ENCODE measurements around the gene SND1.

SND1 gene

GRCh38 chr7:128004623-128005022, 352.6 kb downstream of the SND1 start:
- intact Hi-C loops (cut with DNase I) = no loop called here
- DNase-seq = no peak

DNA sequence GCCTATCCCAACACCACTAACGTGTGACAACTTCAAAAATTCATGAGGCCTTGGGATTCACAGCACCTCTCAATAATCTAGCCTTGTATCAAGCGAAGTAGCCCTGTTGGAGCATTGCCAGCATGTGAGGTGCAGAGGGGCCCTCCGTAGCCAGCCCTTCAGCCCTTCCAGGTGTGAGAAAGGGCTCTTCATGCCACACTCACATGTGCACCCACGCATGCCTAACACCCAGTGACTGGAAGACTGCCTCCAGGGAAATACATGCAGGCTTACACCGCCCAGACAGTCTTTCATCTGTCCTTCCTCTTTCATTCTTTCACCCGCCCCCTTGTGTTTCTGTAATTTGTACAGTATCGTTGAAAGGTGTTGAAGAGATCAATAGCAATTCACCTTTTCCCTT, 353.1 kb downstream of the SND1 start:
- DNase-seq = no peak
- intact Hi-C loops (cut with DNase I) = no loop called here

- intact Hi-C loops (cut with DNase I) = no loop called here
- no peak for DNase-seq
Observed at GRCh38 chr7:128005759-128006159, 353.8 kb downstream of the SND1 start.

DNA sequence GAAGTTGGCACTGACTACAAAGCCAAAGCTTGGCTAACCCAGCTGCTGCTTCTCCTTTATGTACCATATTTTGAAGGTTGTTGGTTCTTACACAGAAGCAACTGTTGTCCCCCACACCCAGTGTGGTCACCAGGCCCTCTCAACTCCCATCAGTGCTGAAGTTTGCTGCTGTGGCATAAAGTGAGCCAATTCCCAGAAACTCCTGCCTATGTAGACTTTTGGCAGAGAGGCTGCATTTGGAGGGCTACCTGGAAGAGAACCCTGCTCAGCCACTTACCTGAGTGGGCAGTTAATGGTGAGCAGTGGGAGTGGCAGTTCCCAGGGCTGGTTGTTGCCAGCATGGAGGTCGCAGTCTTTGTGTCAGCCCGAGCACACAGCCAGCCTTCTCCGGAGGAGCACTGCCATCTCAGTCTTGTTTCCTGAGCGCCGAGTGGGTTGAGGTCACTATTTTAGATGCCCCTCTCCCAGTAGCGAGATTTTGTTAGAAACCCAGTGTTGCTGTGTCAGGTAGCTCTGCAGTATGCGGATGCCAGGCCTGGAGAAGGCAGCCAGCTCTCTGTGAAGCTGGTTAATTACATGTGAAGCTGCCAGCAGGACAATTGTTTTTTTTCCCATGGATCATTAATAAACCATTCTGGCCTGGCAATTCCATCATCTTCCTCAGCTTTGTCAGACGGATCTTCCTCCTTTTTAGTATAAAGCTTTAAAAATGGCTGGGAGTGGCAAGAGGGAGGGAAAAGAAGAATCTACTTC, 354.7 kb downstream of the SND1 start:
- no peak for DNase-seq
- intact Hi-C loops (cut with DNase I) = no loop called here

- intact Hi-C loops (cut with DNase I) = no loop called here
- no peak for DNase-seq
Observed at GRCh38 chr7:128007303-128007680, 355.3 kb downstream of the SND1 start.

- intact Hi-C loops (cut with DNase I) = no loop called here
- DNase-seq = peak in 1 of 42 donors; percentile 49
Observed at GRCh38 chr7:128008141-128008540, 356.1 kb downstream of the SND1 start.

GRCh38 chr7:128008744-128009143, 356.8 kb downstream of the SND1 start:
- no peak for DNase-seq
- intact Hi-C loops (cut with DNase I) = no loop called here

- intact Hi-C loops (cut with DNase I) = no loop called here
Observed at GRCh38 chr7:128010391-128011127, 358.6 kb downstream of the SND1 start.

DNA sequence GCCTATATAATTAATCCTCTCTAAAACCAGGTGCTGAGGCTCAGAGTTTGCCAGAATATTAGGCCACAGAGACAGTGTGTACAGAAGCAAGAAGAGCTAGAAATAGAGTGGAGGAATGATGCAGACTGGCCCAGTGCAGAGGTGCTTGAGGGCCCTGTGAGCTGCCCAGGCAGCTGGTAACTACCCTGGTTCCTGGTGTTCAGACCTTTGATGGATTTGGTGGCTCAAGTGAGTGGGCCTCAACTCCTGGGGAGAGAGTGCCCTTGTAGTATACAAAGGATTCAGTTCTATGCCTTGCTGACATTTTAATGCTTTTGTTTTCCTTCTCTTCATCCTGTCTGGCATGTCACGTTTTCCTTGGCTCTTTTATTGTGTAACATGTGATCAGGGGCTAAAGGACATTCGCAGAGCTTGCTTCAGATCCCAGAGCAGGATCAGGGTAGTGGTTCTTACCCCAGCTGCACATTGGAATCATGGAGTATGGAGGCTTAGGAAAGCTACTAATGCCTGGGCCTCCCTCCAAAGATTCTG, 359.2 kb downstream of the SND1 start:
- no peak for DNase-seq
- intact Hi-C loops (cut with DNase I) = no loop called here

More at GRCh38 chr7:128010391-128011127, 358.6 kb downstream of the SND1 start:
- DNase-seq = peak in 2 of 42 donors; percentile 43 to 53

DNA sequence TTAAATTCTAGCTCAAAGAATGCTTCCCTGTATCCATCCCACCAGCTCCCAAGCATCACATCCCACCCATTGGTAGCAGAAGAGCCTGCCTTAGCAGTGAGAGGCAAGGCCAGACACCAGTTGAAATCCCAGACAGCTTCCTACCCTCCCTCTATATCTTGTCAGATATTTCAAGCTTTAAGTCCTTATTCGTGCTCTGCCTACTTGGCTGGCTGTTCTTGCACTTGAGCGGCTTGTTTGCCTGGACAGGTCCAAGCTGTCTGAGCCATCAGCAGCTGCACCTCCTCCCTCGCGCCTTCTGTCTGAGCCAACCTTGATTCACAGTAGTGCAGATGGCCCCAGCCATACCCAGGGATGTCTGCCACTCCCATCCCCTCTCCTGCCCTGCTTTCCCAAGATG, 362.8 kb downstream of the SND1 start:
- intact Hi-C loops (cut with DNase I) = no loop called here

DNA sequence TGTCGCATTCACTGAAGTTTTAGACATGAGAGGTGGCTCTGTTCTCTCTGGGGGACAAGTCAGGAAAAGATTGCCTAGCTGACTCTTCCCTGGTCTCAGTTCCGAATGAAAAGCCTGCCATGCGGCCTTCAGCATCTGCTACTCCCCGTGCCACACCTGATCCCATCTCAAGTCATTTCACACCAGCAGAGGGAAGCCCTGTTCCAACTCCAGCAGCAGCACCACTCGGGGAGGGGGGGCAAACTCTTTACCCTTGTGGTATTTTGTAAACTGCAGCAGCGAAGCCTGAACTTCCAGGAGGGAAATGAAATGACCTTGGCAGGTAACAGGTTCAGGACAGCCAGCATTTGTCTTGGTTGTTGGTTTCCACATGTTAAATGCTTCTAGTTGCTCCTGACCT, 365.5 kb downstream of the SND1 start:
- intact Hi-C loops (cut with DNase I) = no loop called here
- DNase-seq = peak in 4 of 42 donors; percentile 42 to 70 (median 58)

More for the DNA sequence above, 362.8 kb downstream of the SND1 start:
- peak in 1 of 42 donors; percentile 44 for DNase-seq

DNA sequence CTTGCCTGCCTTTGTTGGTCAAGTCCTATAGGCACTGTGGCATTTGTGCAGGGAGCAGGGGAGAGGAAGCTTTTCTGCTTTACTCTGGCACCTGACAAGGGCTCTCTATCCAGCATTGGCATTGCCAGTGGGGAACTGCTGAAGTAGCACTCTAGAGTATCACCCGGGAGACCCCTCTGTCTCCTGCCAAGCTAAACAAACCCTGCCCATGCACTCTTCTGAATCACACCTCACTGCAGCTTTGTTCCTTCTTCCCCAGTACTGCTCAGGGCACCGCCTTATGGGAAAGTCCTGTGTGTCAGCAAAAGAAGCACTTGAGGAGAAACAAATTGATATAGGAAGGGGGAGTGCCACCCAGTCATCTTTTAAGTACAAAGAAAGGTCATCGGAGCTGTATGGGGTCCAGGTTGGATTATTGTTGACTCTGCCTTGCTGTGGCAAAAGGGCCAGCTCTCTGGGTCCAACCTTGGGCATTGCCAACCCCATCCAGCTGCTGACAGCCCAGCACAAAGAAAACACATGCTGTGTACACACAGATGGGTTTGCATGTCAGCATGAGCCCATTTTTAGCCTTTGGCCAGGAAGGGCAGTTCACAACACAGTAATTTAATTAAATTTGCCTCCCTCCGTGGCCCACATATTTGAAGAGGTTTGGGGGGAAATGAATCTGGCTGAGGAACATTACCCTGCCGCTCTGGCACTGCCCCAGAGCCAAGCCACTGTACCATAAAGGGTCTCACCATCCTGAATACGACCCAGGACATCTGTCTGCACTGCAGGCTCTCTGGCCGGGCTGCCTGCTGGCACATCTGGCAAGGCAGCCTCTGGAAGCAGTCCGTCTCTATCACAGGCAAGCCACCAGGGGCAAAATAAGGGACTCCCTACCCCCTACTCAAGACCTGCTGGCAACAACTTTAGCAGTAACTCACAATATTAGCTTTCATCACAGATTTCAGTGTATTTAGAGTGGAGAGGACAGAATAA, 366.2 kb downstream of the SND1 start:
- intact Hi-C loops (cut with DNase I) = no loop called here
- DNase-seq = peak in 3 of 42 donors; percentile 40 to 73 (median 58)

DNA sequence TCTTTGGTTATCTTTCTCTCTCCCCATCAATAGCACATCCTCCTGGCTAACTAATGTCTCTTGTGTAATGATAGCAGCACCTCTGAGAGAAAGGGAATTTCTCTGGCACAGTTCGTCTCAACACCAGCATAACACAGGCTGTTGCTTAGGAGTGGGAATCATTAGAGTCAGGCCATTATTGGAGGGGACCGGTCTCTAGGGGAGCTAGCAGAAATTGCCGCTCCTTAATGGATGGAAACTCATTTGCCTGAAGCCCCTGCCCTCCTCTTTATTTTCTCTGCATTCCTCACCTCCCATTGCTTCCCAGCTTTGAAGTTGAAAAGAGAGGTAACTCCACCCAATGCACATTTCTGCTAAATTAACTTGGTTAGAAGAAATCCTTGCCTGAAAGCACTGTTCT, 367.3 kb downstream of the SND1 start:
- DNase-seq = no peak
- intact Hi-C loops (cut with DNase I) = no loop called here

- DNase-seq = no peak
- intact Hi-C loops (cut with DNase I) = loop anchor here (10.0 kb wide), 2 partner anchors 75 to 305 kb away; no protein-coding TSS in a partner anchor
Observed at GRCh38 chr7:128020159-128020558, 368.2 kb downstream of the SND1 start.

DNA sequence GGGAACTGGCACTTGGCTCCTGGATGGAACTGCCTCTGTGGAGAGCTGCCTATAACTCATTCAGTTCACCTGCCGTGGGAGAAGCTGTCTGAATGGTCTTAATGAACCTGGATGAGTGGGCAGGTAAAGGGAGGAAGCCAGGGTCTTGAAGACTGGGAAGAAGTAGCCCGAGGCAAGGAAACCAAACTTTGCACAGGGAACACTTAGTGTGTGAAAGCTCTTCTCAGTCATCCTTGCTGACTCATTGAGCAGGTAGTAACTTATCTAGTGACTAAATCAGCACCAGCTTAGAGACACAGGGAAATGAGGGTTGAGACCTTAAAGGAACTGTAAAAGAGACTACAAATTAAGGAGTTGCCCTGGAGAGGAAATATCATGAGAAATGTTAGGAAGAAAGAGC, 369.4 kb downstream of the SND1 start:
- DNase-seq = no peak
- intact Hi-C loops (cut with DNase I) = loop anchor here (10.0 kb wide), 2 partner anchors 77 to 307 kb away; no protein-coding TSS in a partner anchor

- intact Hi-C loops (cut with DNase I) = loop anchor here (10.0 kb wide), 2 partner anchors 78 to 308 kb away; no protein-coding TSS in a partner anchor
- no peak for DNase-seq
Observed at GRCh38 chr7:128022631-128023532, 370.9 kb downstream of the SND1 start.

GRCh38 chr7:128024151-128024550, 372.2 kb downstream of the SND1 start:
- no peak for DNase-seq
- intact Hi-C loops (cut with DNase I) = loop anchor here (10.0 kb wide), 2 partner anchors 79 to 309 kb away; no protein-coding TSS in a partner anchor

- intact Hi-C loops (cut with DNase I) = loop anchor here (5.0 to 10.0 kb wide), 3 partner anchors 81 to 311 kb away; no protein-coding TSS in a partner anchor
- DNase-seq = no peak
Observed at GRCh38 chr7:128025380-128025779, 373.4 kb downstream of the SND1 start.

All from head of caudate nucleus (tissue), 42 donors.